ENCODE data around the gene STARD13.

The STARD13 gene

DNA sequence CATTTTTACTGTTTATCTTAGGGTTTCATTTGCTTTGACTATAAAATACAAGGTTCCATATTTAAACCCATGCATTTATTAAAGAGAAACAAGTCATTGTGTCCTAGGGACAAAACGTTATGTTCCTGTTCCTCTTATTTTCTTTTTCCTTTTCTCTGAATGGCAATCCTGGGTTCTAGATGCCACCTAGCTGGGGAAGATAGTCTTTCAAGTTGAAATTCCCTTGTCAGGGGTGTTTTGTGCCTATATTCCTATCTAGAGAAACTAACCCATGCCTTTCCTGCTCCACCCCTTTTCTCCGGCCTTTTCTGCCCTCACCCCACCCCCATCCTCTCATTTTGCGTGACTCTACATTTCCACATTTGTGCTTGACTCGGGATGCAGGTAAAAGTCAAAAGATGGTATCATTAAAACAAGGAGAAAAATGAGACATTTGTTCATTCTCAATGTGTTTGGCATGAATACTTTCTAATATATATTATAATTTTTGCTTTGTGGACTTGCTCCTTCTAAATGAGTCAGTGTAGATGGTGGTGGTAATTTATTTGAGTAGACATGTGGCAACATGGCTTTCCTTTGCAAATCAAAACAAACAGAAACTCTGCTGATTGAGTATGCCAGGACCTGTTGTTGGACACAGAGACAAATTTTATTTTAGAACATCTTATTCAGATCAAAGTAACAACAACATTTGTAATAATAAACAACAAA, 26.8 kb upstream of the STARD13 start:
- no peaks in the 10 kb centered on the region for H3K4me1 Mint-ChIP-seq
- H3K27ac Mint-ChIP-seq: no peak overlapping the region
- no peak overlapping the region for H3K4me3 Mint-ChIP-seq
- TF ChIP-seq CTCF (IDR thresholded peaks at IDR 0.05): no peak
- H3K36me3 Mint-ChIP-seq (ENCODE audit: low read depth): no peaks in the 10 kb centered on the region
- no peak for DNase-seq
- peaks cover 4% of the 10 kb centered on the region for H3K9me3 Mint-ChIP-seq
- H3K27me3 Mint-ChIP-seq (ENCODE audit: low read depth, poor library complexity): peaks cover 35% of the 10 kb centered on the region

DNA sequence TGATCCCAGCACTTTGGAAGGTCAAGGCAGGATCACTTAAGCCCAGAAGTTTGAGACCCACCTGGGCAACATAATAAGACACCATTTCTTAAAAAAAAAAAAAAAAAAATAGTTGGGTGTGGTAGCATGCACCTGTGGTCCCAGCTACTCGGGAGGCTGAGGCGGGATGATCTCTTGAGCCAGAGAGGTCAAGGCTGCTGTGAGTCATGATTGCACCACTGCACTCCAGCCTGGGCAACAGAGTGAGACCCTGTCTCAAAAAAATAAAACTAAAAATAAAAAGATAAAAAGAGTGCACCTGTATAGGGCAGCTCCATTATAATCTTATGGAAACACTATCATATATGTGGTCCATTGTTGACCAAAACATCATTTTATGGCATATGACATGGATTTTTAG, 25.5 kb upstream of the STARD13 start:
- peaks cover 16% of the 10 kb centered on the region for H3K9me3 Mint-ChIP-seq
- DNase-seq: no peak
- no peak for TF ChIP-seq CTCF (IDR thresholded peaks at IDR 0.05)
- H3K27me3 Mint-ChIP-seq (ENCODE audit: low read depth, poor library complexity): peaks cover 27% of the 10 kb centered on the region
- H3K4me1 Mint-ChIP-seq: no peaks in the 10 kb centered on the region
- H3K4me3 Mint-ChIP-seq: no peak overlapping the region
- H3K36me3 Mint-ChIP-seq (ENCODE audit: low read depth): no peaks in the 10 kb centered on the region
- no peak overlapping the region for H3K27ac Mint-ChIP-seq

DNA sequence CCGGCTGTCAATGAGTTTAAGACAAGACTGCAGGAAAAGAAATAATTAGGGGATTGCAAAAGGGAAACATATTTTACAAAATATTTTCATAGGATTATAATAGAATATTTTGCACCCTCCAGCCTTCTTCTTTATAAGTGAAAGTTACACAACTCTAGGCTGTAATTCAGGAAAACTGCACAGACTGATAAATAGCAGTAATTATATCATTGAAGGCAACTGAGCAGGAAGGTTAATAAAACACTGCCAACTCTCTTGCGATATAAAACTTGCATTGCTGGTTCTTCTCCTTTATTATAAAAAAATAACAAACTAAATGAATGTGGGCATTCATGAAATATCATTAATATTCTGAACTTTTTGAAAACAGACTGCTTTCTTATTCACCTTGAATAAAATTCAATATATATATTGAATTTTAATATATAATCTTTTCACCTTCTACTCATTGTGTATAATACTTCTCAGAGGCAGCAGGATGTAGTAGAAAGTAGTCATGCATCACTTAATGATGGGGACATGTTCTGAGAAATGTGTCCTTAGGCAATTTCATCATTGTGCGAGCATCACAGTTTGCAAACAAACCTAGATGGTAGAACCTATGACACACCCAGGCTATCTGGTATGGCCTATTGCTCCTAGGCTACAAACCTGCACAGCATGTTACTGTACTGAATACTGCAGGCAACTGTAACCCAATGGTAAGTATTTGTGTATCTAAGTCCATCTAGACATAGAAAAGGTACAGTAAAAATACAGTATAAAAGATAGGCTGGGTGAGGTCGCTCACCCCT, 24.9 kb upstream of the STARD13 start:
- H3K4me1 Mint-ChIP-seq: no peaks in the 10 kb centered on the region
- H3K4me3 Mint-ChIP-seq: no peak overlapping the region
- H3K27ac Mint-ChIP-seq: no peak overlapping the region
- DNase-seq: no peak
- H3K27me3 Mint-ChIP-seq (ENCODE audit: low read depth, poor library complexity): peaks cover 27% of the 10 kb centered on the region
- no peak for TF ChIP-seq CTCF (IDR thresholded peaks at IDR 0.05)
- H3K36me3 Mint-ChIP-seq (ENCODE audit: low read depth): no peaks in the 10 kb centered on the region
- peaks cover 22% of the 10 kb centered on the region for H3K9me3 Mint-ChIP-seq

GRCh38 chr13:33308863-33309262, 23.3 kb upstream of the STARD13 start:
- Mint-ChIP-seq H3K4me1 (no peaks in the 10 kb centered on the region), H3K4me3 (no peak overlapping the region), H3K27me3 (ENCODE audit: low read depth, poor library complexity) (peaks cover 19% of the 10 kb centered on the region), H3K9me3 (peaks cover 26% of the 10 kb centered on the region), H3K36me3 (ENCODE audit: low read depth) (no peaks in the 10 kb centered on the region), H3K27ac (no peak overlapping the region)
- DNase-seq: no peak
- TF ChIP-seq CTCF (IDR thresholded peaks at IDR 0.05): no peak

GRCh38 chr13:33307843-33308242, 22.3 kb upstream of the STARD13 start:
- Mint-ChIP-seq H3K9me3 (peaks cover 26% of the 10 kb centered on the region), H3K27ac (no peak overlapping the region), H3K27me3 (ENCODE audit: low read depth, poor library complexity) (peaks cover 11% of the 10 kb centered on the region), H3K4me1 (no peaks in the 10 kb centered on the region), H3K4me3 (no peak overlapping the region), H3K36me3 (ENCODE audit: low read depth) (no peaks in the 10 kb centered on the region)
- TF ChIP-seq CTCF (IDR thresholded peaks at IDR 0.05): no peak
- no peak for DNase-seq

Data from nephron progenitor cell (in vitro differentiated cells).